Erythroblast (primary cell): ENCODE results near the gene PTTG1.

ENCODE experiments used
- GATA1 ChIP-seq: IDR thresholded peaks from 2 replicates; pipeline ENCODE4 v1.6.1; 2011; ENCODE audit warnings: low read depth, mild to moderate bottlenecking, control low read depth, low read length, moderate library complexity
- POLR2A ChIP-seq: IDR thresholded peaks from 2 replicates; pipeline ENCODE4 v1.6.1; 2011; ENCODE audit warnings: mild to moderate bottlenecking, low read length

DNA sequence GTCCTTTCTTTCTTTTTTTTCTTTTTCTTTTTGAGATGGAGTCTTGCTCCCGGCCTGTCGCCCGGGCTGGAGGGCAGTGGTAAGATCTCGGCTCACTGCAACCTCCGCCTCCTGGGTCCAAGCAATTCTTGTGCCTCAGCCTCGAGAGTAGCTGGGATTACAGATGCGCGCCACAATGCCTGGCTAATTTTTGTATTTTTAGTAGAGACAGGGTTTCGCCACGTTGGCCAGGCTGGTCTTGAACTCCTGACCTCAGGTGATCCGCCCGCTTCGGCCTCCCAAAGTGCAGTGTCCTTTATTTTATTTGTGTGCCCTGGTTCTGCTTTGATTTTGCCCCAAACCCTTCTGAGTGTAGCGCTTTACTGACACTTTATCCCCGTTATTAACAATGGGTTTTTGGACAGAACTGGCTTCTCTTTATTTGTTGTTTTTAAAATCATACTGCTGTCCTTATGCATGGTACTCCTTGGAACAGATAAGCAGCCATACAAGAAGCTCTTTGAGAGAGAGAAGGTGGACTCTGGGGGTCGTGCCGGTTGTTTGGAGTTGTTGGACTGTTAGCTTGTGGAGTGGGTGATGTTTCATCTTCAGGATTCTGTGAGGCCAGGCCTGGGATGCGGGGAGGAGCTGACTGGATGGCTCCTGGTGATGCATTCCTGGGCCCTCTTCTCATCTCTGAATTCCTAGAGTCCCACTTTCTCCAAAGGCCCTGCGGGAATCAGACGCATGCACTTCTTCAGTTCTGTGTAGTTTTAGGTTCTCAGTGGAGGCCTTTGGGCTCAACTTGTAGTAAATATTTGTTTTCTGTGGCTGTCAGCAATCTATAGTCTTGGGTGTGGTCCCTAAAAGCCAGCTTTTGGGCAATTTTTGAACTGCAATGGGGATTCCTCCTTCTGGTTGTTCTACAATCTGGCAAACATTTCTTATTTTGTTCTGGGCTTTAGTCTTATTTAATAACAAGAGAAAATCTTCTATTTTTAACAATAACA lies 47.8 kb downstream of the PTTG1 start:
- TF ChIP-seq POLR2A (no peak), GATA1 (no peak)
